GM18909 (cell line): ENCODE results near the gene MX2.
A peak's percentile ranks its signal among the peaks of the same experiment; 100 is the strongest.
"Not testable (repeated sequence)": the region's sequence is repeated elsewhere in the genome, so short reads cannot be mapped to it uniquely, and the experiment has no call there.

ENCODE experiments used
- ATAC-seq: cut with Tn5 transposase; IDR thresholded peaks from one replicate; pipeline ENCODE4 v1.9.1; 2021; ENCODE audit warnings: mild to moderate bottlenecking; ENCODE audit not compliant: unreplicated experiment, poor library complexity

MX2 gene

DNA sequence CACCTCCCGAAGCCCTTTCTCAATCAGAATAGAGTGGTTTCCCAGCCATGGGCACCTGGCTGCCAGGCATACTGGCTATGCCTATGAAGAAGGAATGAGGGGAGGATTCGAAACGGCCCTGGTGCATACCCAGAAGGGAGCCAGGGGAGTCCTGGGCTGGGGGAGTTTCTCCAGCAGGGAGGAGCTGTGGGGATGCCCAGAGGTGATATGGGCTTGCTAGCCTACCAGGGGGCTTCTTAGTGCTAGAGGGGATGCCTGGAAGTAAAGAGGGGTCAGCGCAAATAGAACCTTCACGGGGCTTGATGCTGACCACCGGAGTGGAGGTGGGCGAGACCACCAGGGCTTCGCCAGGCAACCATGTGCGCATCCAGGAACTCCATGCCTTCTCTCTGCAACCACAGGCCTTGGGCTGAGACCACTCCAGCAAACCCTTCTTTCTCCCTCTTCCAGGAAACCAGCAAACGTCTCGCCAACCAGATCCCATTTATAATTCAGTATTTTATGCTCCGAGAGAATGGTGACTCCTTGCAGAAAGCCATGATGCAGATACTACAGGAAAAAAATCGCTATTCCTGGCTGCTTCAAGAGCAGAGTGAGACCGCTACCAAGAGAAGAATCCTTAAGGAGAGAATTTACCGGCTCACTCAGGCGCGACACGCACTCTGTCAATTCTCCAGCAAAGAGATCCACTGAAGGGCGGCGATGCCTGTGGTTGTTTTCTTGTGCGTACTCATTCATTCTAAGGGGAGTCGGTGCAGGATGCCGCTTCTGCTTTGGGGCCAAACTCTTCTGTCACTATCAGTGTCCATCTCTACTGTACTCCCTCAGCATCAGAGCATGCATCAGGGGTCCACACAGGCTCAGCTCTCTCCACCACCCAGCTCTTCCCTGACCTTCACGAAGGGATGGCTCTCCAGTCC is 46.0 kb downstream of the MX2 start:
- no peak for ATAC-seq

DNA sequence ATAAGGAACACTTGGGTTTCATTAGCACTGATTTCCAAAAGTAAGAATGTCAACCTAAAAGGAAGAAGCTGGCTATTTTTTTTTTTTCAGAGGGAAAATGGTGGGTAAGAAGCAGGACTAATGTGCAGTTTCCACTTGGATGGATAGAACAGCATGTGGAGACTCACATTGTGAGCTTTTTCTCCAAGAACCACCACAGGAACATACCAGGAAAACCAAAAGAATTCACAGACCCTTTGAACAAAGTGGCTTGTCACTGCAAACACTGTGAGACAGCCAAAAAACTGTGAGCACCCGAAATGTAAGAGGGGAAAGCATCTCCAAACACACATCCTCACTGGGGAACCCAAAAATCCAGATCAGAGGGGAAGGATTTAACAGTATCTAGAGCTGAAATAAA is 48.5 kb downstream of the MX2 start:
- no peak for ATAC-seq

DNA sequence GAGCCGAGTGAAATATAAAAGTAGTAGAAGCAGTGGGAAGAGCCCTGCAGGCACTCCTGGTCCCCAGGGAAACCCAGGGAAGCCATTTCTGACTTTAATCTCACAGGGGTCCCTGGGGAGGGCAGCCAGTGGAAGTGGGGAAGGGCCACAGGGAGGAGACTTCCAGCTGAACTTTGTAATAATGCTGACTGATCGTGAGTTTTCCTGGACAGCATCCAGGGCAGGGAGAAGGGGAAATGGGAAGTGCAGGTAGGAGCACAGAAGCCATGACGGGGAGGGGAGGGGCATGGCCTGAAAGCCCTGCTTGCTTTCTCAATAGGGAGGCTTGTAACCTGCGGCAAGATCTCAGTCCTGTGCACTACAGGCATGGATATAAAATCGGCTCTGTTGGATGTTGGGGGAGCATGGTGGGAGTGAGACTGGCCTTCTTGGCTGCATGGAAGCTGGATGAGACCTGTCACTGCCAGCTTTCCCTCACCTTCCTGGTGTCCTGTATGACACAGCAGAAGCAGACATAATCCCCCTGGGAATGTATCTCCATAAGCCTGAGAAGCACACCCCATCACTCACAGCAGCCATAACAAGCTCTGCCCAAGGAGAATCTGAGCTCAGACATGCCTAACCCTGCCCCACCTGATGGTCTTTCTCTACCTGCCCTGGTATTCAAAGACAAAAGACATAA is 49.1 kb downstream of the MX2 start:
- ATAC-seq, result no peak

DNA sequence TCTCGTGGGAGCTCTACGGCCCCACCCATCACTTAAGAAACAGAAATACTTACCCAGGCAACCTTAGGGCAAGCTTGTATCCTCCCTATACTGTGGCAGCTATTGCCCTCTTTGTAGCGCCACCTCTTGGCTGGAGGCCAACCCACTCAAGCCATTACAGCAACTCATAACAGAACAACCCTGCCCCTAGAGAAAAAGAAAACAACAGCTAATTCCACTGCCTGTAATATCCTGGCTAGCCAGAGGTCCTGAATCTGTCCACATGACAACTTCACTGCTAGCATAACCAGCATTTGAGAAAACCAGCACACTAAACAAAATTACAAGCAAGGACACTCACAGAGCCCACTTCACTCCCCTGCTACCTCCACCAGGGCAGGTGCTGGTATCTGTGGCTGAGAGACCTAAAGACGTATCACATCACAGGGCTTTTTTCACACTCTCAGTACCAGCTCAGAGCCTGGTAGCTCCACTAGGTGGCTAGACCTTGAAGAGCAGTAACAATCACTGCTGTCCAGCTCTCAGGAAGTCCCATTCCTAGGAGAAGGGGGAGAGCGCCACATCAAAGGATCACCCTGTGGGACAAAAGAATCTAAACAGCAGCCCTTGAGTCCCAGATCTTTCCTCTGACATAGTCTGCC is 49.7 kb downstream of the MX2 start:
- no peak for ATAC-seq

DNA sequence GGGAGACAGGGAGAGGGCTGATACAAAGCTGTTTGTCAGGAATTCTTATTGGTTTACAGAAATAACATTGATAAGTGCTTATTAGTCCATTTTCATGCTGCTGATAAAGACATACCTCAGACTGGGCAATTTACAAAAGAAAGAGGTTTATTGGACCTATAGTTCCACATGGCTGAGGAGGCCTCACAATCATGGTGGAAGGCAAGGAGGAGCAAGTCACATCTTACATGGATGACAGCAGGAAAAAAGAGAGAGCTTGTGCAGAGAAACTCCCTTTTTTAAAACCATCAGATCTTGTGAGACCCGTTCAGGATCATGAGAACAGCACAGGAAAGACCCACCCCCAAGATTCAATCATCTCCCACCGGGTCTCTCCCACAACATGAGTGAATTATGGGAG is 55.7 kb downstream of the MX2 start:
- ATAC-seq, result not testable (repeated sequence)

DNA sequence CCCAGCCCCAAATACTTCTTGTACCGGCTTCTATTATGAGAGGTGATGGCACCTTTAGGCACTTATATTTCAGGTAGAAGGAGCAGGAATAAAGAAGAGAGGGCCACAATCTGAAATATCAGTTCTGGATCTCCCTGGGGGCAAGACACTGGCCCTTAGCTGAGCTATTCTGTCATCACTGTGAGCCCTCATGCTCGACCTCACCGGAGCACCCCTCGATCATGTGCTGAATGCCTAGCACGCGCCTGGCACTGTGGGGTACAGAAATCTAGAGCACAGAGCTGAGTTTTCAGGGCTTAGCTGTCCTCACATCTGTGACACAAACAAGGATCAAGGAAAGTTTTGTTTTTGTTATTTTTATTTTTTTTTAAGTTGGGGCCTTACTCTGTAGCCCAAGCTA is 56.6 kb downstream of the MX2 start:
- no peak for ATAC-seq

DNA sequence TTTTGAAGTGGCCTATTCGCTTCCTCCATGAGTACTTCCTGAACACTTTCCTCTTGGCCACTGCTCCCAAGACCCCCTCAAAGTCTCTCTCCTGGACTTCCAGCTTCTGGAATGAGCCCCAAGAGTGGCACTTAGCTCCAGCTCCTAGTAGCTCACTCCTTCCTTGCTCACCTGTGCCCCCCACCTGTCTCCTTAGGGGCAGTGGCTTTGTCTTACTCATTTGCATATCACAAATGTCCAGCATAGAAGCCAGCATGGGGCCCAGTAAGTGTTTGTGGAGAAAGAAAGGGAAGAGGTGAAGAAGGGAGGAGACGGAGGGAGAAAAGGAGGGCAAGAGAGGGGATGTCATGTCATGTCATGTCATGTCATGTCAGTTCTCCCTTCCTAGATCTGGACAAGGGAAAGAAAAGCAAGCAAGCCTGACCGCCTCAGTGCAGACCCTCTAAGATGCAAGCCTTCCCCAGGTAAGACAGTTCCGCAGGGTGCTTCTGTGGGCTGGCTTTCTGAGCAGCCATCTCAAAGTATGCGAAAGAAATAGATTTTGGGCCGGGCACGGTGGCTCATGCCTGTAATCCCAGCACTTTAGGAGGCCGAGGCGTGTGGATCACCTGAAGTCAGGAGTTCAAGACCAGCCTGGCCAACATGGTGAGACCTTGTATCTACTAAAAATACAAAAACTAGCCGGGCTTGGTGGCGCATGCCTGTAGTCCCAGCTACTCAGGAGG is 57.3 kb downstream of the MX2 start:
- no peak for ATAC-seq

DNA sequence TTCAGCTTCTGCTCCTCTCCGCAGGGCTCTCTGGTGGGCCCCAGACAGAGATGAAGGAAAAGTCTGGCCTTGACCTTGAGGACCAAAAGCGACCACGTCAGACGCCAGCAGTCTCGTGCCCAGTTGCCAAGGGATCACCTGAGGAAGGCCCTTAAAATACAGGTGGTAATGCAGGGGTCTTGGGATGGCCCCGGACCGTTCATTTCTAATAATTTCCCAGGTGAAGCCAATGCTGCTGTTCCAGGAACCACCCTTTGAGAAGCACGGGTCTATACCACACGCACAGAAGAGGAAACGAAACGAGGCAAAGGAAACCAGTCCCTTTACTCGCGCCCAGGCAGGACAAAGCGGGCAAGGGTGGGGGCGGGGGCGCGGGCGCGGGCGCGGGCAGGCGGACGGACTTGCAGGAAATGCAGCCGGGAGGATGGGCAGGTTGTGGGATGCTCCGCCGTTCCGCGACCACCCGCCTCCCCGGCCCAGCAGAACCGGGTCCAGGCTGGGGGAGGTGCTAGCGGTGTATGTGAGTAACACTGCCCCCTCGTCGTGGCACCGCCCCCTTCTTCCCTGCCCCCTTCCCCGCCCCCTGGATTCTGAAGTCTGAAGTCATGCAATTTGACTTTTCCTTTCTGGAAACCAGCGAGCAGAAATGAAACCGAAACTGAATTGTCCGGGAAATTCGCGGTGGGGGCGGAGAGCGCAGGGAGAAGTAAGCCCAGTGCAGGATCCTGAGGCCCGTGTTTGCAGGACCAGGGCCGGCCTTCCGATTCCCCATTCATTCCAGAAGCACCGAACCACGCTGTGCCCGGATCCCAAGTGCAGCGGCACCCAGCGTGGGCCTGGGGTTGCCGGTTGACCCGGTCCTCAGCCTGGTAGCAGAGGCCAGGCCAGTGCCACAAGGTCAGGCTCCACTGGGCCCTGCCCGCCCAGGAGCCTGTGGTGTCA is 58.4 kb downstream of the MX2 start:
- peak; percentile 87 for ATAC-seq

DNA sequence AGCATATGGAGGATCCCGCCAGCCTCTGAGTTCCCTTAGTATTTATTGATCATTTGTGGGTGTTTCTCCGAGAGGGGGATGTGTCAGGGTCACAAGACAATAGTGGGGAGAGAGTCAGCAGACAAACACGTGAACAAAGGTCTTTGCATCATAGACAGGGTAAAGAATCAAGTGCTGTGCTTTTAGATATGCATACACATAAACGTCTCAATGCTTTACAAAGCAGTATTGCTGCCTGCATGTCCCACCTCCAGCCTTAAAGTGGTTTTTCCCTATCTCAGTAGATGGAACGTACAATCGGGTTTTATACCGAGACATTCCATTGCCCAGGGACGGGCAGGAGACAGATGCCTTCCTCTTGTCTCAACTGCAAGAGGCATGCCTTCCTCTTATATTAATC is 59.2 kb downstream of the MX2 start:
- not testable (repeated sequence) for ATAC-seq

DNA sequence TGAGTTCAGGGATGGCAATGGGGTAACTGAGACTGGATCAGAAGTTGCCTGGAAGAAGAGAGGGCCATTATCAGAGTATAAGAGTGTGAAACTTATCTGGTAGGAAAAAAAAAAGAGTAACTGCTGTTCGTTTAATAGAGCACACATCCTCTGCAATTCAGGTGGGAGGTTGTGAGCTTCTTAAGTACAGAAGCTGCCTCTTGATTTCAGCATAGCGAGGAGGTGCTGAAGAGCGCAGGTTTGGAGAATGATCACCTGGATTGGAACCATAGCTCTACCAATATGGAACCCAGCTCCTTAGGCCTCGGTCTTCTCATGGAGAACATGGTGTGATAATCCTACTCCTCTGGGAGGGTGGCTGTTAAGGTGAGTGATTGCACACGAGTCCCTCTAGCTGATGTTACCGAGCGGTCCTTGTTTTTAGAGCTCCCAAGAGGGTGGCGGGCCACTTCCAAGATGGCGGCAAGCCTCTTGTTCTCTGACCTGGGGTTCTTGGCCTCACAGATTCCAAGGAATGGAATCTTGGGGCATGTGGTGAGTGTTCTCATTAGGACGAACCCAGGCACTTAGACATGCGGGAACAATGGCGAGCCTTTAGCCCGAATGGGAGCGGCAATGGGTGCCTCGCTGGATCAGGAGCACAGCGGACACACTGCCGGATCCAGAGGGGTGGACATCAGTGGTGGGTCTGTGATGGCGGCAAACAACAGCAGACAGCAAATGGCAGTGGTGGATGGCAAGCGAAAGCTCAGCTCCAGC is 60.9 kb downstream of the MX2 start:
- no peak for ATAC-seq

DNA sequence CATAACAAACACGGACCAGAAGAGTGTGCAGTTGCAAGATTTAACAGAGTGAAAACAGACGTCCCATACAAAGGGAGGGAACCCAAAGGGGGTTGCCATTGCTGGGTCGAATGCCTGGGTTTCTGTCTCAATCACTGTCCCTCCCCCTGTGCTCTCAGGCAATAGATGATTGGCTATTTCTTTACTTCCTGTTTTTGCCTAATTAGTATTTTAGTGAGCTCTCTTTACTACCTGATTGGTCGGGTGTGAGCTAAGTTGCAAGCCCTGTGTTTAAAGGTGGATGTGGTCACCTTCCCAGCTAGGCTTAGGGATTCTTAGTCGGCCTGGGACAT is 61.4 kb downstream of the MX2 start:
- not testable (repeated sequence) for ATAC-seq

DNA sequence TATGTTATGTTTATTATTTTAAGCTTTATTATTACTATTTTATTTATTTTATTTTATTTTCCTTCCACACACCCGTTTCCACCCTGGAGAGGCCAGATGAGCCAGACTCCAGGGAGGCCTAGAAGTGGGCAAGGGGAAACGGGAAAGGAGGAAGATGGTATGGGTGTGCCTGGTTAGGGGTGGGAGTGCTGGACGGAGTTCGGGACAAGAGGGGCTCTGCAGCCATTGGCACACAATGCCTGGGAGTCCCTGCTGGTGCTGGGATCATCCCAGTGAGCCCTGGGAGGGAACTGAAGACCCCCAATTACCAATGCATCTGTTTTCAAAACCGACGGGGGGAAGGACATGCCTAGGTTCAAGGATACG is 63.7 kb downstream of the MX2 start:
- no peak for ATAC-seq

DNA sequence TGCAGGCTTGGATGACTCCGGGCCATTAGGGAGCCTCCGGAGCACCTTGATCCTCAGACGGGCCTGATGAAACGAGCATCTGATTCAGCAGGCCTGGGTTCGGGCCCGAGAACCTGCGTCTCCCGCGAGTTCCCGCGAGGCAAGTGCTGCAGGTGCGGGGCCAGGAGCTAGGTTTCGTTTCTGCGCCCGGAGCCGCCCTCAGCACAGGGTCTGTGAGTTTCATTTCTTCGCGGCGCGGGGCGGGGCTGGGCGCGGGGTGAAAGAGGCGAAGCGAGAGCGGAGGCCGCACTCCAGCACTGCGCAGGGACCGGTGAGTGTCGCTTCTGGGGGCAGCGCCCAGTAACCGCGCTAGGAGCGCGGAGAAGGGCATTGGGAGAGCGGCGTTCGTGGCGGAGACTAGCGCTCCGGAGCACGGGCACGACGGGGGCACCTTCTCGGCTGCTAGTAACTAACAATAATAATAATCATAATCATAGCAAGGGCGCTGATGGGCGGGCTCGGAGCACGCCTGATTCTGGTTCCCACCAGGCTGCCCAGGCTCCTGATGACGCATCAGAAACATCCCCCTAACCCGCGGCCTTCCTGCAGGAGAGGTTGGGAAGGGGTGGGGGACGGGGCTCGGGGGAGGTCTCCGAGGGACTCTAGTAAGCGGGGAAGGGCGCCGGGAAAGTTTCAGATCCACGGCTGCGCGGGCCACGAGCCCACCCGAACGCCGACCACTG is 64.3 kb downstream of the MX2 start, which contains the start of gene MX1:
Gene MX1 (plus strand): TSS at position 286 of the 722 bp plus-strand sequence. CDS start 5,832 bp downstream, outside the sequence.
- ATAC-seq, result peak; percentile 86

DNA sequence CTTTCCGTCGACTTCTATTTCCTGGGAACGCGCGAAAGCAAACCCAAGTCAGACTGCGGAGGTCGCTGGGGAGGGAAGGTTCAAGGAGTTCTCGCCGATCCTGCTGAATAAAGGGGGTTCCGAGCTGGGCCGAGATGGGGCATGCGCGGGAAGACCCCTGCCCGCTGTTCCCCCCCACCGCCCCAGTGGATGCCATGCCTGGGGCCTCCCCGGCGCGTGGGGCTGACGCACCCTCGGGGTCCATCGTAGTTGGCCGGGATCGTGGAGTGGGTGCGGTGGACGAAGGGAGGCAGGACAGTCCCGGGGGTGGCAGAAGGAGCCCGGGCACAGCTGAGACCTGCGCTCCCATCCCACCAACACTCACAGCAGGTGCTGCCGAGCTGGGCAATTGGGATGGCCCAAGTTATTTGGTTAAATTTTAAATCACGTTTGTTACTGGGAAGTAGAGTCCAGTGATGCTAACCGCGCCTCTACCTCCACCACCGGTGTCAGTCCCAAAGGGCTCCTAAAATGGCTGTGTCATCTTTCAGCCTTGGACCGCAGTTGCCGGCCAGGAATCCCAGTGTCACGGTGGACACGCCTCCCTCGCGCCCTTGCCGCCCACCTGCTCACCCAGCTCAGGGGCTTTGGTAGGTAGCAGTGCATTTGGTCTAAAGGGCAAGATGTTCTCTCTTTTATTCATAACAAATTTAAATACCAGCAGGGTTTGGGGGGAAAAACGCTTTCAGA is 65.0 kb downstream of the MX2 start:
- ATAC-seq, result no peak

DNA sequence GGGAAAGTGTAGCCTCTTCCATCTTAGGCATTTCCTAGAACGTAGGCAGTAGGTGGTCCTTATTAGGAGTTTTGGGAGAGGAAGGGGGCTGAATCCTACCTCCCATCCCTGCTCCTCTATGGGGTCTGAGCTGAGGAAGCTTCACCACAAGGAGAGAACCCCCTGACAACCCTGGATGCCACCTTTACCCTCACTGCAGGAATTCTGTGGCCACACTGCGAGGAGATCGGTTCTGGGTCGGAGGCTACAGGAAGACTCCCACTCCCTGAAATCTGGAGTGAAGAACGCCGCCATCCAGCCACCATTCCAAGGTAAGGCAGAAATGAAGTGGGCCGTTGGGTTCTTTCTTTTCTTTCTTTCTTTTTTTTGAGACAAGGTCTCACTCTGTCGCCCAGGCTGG is 65.7 kb downstream of the MX2 start:
- no peak for ATAC-seq

DNA sequence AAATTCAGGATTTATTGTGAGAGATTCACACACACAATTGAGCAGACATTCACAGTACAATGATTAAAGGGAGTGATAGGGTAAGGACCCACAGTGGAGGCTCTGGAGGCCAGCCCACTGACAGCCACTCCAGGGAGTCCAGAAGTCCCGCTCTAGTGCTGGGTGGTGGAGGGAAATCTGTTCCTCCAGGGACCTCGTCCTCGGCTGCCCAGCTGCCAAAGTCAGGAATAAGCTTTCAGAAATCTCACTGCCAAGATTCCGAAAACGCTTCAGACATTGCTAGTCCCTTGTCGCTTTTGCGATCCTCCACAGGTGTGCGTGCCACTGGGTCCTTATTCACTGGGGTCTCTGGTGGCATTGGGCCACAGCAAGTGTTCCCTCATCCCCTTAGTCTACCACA is 66.5 kb downstream of the MX2 start:
- no peak for ATAC-seq

DNA sequence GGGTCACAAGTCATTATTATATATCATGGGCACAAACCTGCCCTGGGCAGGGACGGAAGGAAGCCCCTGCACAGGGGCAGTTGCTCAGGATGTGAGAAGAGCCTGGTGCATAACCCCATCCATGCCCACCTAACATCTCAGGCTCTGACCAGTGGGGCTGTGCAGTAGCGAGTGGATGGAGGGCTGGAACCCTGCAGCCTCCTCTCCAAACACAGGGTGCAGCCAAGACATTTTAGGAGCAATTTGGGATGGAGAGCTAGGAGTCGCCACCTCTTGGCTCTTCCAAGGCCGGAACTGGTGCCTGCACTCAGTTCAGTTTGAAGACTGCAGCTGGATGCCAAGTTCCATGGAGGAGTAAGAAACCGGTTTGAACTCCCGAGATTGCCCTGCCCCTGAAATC is 67.0 kb downstream of the MX2 start:
- ATAC-seq, result no peak

DNA sequence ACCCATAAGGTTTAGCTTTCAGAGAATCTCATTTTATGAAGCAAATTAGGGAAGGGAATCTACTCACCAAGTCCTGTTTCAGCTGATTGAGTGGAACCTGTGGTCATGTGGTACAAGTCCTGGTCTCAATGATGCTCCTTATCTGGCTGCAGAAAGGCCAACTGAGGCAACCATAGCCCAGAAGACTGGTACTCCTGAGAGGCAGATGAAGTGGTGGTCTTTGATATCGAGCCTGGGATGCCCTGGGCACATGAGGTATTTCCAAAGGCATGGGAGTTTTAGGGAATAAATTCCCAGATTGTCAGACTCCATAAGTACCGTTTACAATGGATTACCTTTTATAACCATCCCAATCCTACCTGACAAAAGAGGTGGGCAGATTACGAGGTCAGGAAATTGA is 67.5 kb downstream of the MX2 start:
- no peak for ATAC-seq
